Transverse colon (tissue), 4 donors: ENCODE data around the gene GALNT12. TPM values are rescaled to one million over a fixed set of nuclear protein-coding genes. Genes with fewer than 3 reads are reported as not detected.

Source experiments
- DNase-seq: peaks from one replicate; pipeline ENCODE4 v3.0.0-alpha.2; 2019
- H3K27ac ChIP-seq, 4 donors: fragments of 200-600 bp; sonication (generic); 2 replicates each; pipeline ENCODE4 v1.5.1; 2016 to 2018; ENCODE audit warnings: inconsistent platforms in 4 of 4
- H3K27me3 ChIP-seq: fragments of 200-600 bp; sonication (generic); 2 replicates; pipeline ENCODE4 v1.5.1; 2017; ENCODE audit warnings: inconsistent platforms
- H3K36me3 ChIP-seq, 4 donors: fragments of 200-600 bp; sonication (generic); 2 replicates each; pipeline ENCODE4 v1.5.1; 2017 to 2019; ENCODE audit warnings: inconsistent platforms in 4 of 4
- H3K4me1 ChIP-seq, 4 donors: fragments of 200-600 bp; sonication (generic); 2 replicates each; pipeline ENCODE4 v1.5.1; 2017 to 2020; ENCODE audit warnings: inconsistent platforms in 4 of 4
- H3K4me3 ChIP-seq, 4 donors: fragments of 200-600 bp; sonication (generic); 1 replicate in 1 of 4; 2 replicates in 3 of 4; pipeline versions ENCODE4 v1.5.1 to v1.6.1; 2017 to 2019; ENCODE audit warnings: inconsistent platforms in 4 of 4
- H3K9me3 ChIP-seq, 2 donors: fragments of 200-600 bp; sonication (generic); 2 replicates each; pipeline ENCODE4 v1.5.1; 2017 to 2019; ENCODE audit warnings: inconsistent platforms in 2 of 2
- CTCF ChIP-seq, 5 experiments: fragments of 200-600 bp in 3 of 5; fragments of 450-650 bp in 2 of 5; sonication (generic) in 3 of 5; IDR thresholded peaks; 1 replicate in 2 of 5; 2 replicates in 3 of 5; pipeline ENCODE4 v1.5.1; 2016 to 2017; ENCODE audit warnings: antibody characterized with exemption in 5 of 5, inconsistent platforms in 3 of 5, mild to moderate bottlenecking in 2 of 5, moderate library complexity in 1 of 5
- EP300 ChIP-seq: sonication (generic); formaldehyde crosslinking; IDR thresholded peaks from one replicate; pipeline ENCODE4 v1.6.1; 2017; ENCODE audit warnings: antibody characterized with exemption, low read depth
- POLR2A ChIP-seq: fragments of 450-650 bp; IDR thresholded peaks from one replicate; pipeline ENCODE4 v1.6.1; 2016; ENCODE audit warnings: antibody characterized with exemption, mild to moderate bottlenecking, moderate library complexity
- POLR2AphosphoS5 ChIP-seq, 3 donors: sonication (generic); formaldehyde crosslinking; IDR thresholded peaks; one replicate each; pipeline ENCODE4 v1.6.1; 2016; ENCODE audit warnings: antibody characterized with exemption in 3 of 3
- WGBS, 2 donors: methylation state at CpG; one replicate each; pipeline ENCODE4 v1.1.5; 2018; ENCODE audit warnings: low coverage in 1 of 2; 5-methylcytosine and 5-hydroxymethylcytosine counted together
- in situ Hi-C, 4 donors: fragments of 200-750 bp; cut with MboI; loops; one replicate each; pipeline versions ENCODE4 v1.15.0 to v1.15.1; 2017; ENCODE audit warnings: low sequenced_read_pairs in 3 of 4, low pct_ligation_motif_present in 1 of 4, low pct_unique_long_range_greater_than_20kb in 1 of 4
- intact Hi-C: fragments of 100-400 bp; cut with DNase I; formaldehyde crosslinking; loops from one replicate; pipeline ENCODE4 v1.15.1; 2023; ENCODE audit warnings: low total_unique reads
- total RNA-seq, 4 donors: library from RNA; depleted of rRNA; stranded (reverse); fragments of >200 nt; gene quantifications; one replicate each; pipeline ENCODE4 v1.1.0, GENCODE V29; 2016

The GALNT12 gene
- total RNA-seq, 4 donors from 2014 or later = 79.7 to 174 (median 120) TPM

- H3K27ac ChIP-seq = peak overlapping the region in 3 of 4 donors; percentile 35 to 61 (median 60)
- in situ Hi-C loops (loop anchor here in 1 of 4 donors (25.0 kb wide), 1 partner anchor 469 kb away; no protein-coding TSS in a partner anchor), intact Hi-C loops (no loop called here)
- H3K9me3 ChIP-seq = no peaks in the 10 kb centered on the region
- peaks cover 0 to 13% (median 5%) of the 10 kb centered on the region in 4 donors for H3K4me1 ChIP-seq
- peaks cover 0 to 4% (median 0%) of the 10 kb centered on the region in 4 donors for H3K36me3 ChIP-seq
- no peaks in the 10 kb centered on the region for H3K27me3 ChIP-seq
- TF ChIP-seq EP300 (peak; percentile 48), POLR2A (no peak), POLR2AphosphoS5 (IDR thresholded peaks at IDR 0.05) (peak in 2 of 3 donors; percentile 48 to 51), CTCF (IDR thresholded peaks at IDR 0.05) (no peak)
- H3K4me3 ChIP-seq = no peak overlapping the region
- peak; percentile 77 for DNase-seq
- WGBS, 2 donors = 63% methylated on average over 11 of the region's 11 CpGs; no CpG with 5 or more reads in 1 of the 2 donors
These were observed 25.7 kb upstream of the GALNT12 start for GRCh38 chr9:98781588-98782383.

GRCh38 chr9:98783518-98784226, 23.8 kb upstream of the GALNT12 start:
- Histone ChIP-seq H3K4me3 (no peak overlapping the region), H3K4me1 (peaks cover 0 to 17% (median 7%) of the 10 kb centered on the region in 4 donors), H3K27ac (no peak overlapping the region), H3K27me3 (no peaks in the 10 kb centered on the region), H3K9me3 (no peaks in the 10 kb centered on the region), H3K36me3 (peaks cover 0 to 4% (median 0%) of the 10 kb centered on the region in 4 donors)
- in situ Hi-C loops = loop anchor here in 1 of 4 donors (25.0 kb wide), 1 partner anchor 471 kb away; no protein-coding TSS in a partner anchor
- TF ChIP-seq CTCF (IDR thresholded peaks at IDR 0.05) = no peak
- no peak for TF ChIP-seq POLR2A
- TF ChIP-seq POLR2AphosphoS5 (IDR thresholded peaks at IDR 0.05) = no peak
- TF ChIP-seq EP300 = no peak
- intact Hi-C loops = no loop called here
- WGBS, 2 donors = 83 to 97% methylated on average over 1 to 16 of the region's 16 CpGs
- DNase-seq = no peak

- peaks cover 0 to 4% (median 0%) of the 10 kb centered on the region in 4 donors for H3K36me3 ChIP-seq
- no peak for TF ChIP-seq EP300
- no peak for TF ChIP-seq CTCF (IDR thresholded peaks at IDR 0.05)
- no peak for TF ChIP-seq POLR2AphosphoS5 (IDR thresholded peaks at IDR 0.05)
- TF ChIP-seq POLR2A = no peak
- 62 to 78% methylated on average over 8 to 11 of the region's 11 CpGs for WGBS, 2 donors
- no peaks in the 10 kb centered on the region for H3K9me3 ChIP-seq
- H3K27me3 ChIP-seq = no peaks in the 10 kb centered on the region
- intact Hi-C loops (no loop called here), in situ Hi-C loops (loop anchor here in 1 of 4 donors (25.0 kb wide), 1 partner anchor 473 kb away; no protein-coding TSS in a partner anchor)
- no peak for DNase-seq
- H3K4me1 ChIP-seq = peaks cover 0 to 17% (median 7%) of the 10 kb centered on the region in 4 donors
- H3K4me3 ChIP-seq = no peak overlapping the region
- no peak overlapping the region for H3K27ac ChIP-seq
These were observed 22.4 kb upstream of the GALNT12 start for GRCh38 chr9:98784831-98785806.
